Nephron (organoid): ENCODE measurements around the gene PHC2.

Experiments
- H3K27ac Mint-ChIP-seq, 3 experiments: 2 replicates each; pipeline ENCODE4 v1.8.0; 2020; ENCODE audit warnings: mixed read lengths in 3 of 3, mild to moderate bottlenecking in 2 of 3, moderate library complexity in 1 of 3
- H3K27me3 Mint-ChIP-seq: 2 replicates; pipeline ENCODE4 v1.8.0; 2021; ENCODE audit warnings: low read depth, mild to moderate bottlenecking, moderate library complexity, mixed read lengths
- H3K36me3 Mint-ChIP-seq: 2 replicates; pipeline ENCODE4 v1.8.0; 2020; ENCODE audit warnings: low read depth, mixed read lengths
- H3K4me1 Mint-ChIP-seq: 2 replicates; pipeline ENCODE4 v1.8.0; 2020; ENCODE audit warnings: mixed read lengths
- H3K4me3 Mint-ChIP-seq, 3 experiments: 2 replicates each; pipeline ENCODE4 v1.8.0; 2020; ENCODE audit warnings: mild to moderate bottlenecking in 3 of 3, mixed read lengths in 3 of 3, moderate library complexity in 2 of 3
- H3K9me3 Mint-ChIP-seq: 2 replicates; pipeline ENCODE4 v1.8.0; 2020; ENCODE audit warnings: mixed read lengths
- TF ChIP-seq, protein P1 (sequence below), 3 experiments: fragments of 200-600 bp; sonication (generic); IDR thresholded peaks; one replicate each; pipeline ENCODE4 v1.5.0; 2021; ENCODE audit warnings: antibody characterized with exemption in 3 of 3; ENCODE audit not compliant: unreplicated experiment in 3 of 3

PHC2 gene

GRCh38 chr1:33300673-33301072, 130.2 kb downstream of the PHC2 start:
- TF ChIP-seq, protein P1, sequence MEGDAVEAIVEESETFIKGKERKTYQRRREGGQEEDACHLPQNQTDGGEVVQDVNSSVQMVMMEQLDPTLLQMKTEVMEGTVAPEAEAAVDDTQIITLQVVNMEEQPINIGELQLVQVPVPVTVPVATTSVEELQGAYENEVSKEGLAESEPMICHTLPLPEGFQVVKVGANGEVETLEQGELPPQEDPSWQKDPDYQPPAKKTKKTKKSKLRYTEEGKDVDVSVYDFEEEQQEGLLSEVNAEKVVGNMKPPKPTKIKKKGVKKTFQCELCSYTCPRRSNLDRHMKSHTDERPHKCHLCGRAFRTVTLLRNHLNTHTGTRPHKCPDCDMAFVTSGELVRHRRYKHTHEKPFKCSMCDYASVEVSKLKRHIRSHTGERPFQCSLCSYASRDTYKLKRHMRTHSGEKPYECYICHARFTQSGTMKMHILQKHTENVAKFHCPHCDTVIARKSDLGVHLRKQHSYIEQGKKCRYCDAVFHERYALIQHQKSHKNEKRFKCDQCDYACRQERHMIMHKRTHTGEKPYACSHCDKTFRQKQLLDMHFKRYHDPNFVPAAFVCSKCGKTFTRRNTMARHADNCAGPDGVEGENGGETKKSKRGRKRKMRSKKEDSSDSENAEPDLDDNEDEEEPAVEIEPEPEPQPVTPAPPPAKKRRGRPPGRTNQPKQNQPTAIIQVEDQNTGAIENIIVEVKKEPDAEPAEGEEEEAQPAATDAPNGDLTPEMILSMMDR (IDR thresholded peaks at IDR 0.05; ENCODE audit: unreplicated experiment in 3 of 3): no peak
- Mint-ChIP-seq H3K27me3 (no peaks in the 10 kb centered on the region), H3K9me3 (no peaks in the 10 kb centered on the region), H3K36me3 (peaks cover 69% of the 10 kb centered on the region), H3K27ac (peak overlapping the region; percentile 74 to 95 (median 85)), H3K4me3 (peak overlapping the region in 1 of 3 experiments; percentile 10), H3K4me1 (peaks cover 34% of the 10 kb centered on the region)

GRCh38 chr1:33299461-33300155, 131.3 kb downstream of the PHC2 start:
- H3K36me3 Mint-ChIP-seq: peaks cover 74% of the 10 kb centered on the region
- no peaks in the 10 kb centered on the region for H3K27me3 Mint-ChIP-seq
- H3K27ac Mint-ChIP-seq: peak overlapping the region; percentile 74 to 95 (median 85)
- peaks cover 32% of the 10 kb centered on the region for H3K4me1 Mint-ChIP-seq
- H3K9me3 Mint-ChIP-seq: no peaks in the 10 kb centered on the region
- TF ChIP-seq, protein P1 (IDR thresholded peaks at IDR 0.05; ENCODE audit: unreplicated experiment in 3 of 3): no peak
- H3K4me3 Mint-ChIP-seq: no peak overlapping the region

GRCh38 chr1:33298623-33299277, 132.1 kb downstream of the PHC2 start:
- Mint-ChIP-seq H3K36me3 (peaks cover 82% of the 10 kb centered on the region), H3K4me3 (no peak overlapping the region), H3K27ac (peak overlapping the region in 2 of 3 experiments; percentile 40 to 87), H3K9me3 (no peaks in the 10 kb centered on the region), H3K27me3 (no peaks in the 10 kb centered on the region), H3K4me1 (peaks cover 32% of the 10 kb centered on the region)
- TF ChIP-seq, protein P1 (IDR thresholded peaks at IDR 0.05; ENCODE audit: unreplicated experiment in 3 of 3): peak; percentile 75 to 86 (median 75)

DNA sequence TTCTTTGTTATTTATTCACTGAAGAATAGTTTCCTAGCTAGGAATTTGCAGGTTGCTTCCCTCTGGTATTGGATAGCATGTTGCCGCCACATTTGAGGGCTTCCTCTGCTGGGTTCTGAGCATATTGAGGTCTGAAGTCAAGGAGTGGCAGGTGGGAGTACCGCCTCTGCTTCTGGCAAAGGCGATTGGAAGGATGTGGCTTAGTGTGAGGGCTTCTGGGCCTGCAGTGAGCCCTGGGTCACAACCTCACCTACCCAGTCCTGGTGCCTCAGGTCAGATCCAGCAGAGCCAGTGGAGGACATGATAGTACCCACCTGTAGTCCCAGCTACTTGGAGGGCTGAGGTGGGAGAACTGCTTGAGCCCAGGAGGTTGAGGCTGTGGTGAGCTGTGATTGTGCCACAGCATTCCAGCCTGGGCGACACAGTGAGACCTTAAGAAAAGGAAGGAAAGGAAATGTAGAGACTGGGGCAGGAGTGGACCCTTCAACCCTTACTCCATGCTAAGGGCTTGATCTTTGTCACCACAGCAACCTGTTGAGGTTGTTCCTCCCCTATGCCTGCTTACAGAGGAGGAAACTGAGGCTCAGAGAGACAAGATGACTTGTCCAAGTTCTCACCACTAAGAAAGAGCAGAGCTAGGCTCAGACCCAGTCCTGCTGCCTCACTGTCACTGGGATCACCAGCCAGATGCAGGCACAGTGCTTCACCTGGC, 132.8 kb downstream of the PHC2 start:
- H3K27ac Mint-ChIP-seq: peak overlapping the region in 2 of 3 experiments; percentile 40 to 69
- H3K4me1 Mint-ChIP-seq: peaks cover 29% of the 10 kb centered on the region
- no peaks in the 10 kb centered on the region for H3K9me3 Mint-ChIP-seq
- H3K27me3 Mint-ChIP-seq: no peaks in the 10 kb centered on the region
- peaks cover 84% of the 10 kb centered on the region for H3K36me3 Mint-ChIP-seq
- no peak overlapping the region for H3K4me3 Mint-ChIP-seq
- TF ChIP-seq, protein P1 (IDR thresholded peaks at IDR 0.05; ENCODE audit: unreplicated experiment in 3 of 3): no peak

DNA sequence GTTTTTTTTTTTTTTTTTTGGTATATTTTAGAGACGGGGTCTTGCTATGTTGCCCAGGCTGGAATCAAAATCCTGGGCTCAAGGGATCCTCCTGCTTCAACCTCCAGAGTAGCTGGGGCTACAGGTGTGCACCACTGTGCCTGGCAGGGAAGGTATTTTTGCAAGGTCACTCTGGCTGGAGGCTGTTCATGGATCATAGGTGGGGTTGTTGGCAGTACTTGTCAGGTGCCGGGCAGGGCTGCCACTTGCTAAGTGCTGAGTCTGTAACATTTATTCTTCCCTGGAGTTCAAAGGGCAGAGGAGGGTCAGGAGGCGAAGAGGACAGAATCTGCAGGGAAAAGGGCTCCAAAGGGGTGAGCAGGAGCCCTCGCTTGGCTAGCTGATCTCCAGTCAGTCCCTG, 134.1 kb downstream of the PHC2 start:
- H3K27me3 Mint-ChIP-seq: no peaks in the 10 kb centered on the region
- peaks cover 26% of the 10 kb centered on the region for H3K4me1 Mint-ChIP-seq
- H3K36me3 Mint-ChIP-seq: peaks cover 80% of the 10 kb centered on the region
- no peak overlapping the region for H3K4me3 Mint-ChIP-seq
- peak overlapping the region in 2 of 3 experiments; percentile 44 to 55 for H3K27ac Mint-ChIP-seq
- no peaks in the 10 kb centered on the region for H3K9me3 Mint-ChIP-seq
- TF ChIP-seq, protein P1 (IDR thresholded peaks at IDR 0.05; ENCODE audit: unreplicated experiment in 3 of 3): no peak
